GM19372 (cell line): ENCODE data around the gene GLCCI1.
"Not testable (repeated sequence)": the region's sequence is repeated elsewhere in the genome, so short reads cannot be mapped to it uniquely, and the experiment has no call there.

Source experiments
- ATAC-seq: cut with Tn5 transposase; IDR thresholded peaks from one replicate; pipeline ENCODE4 v1.9.1; 2021; ENCODE audit warnings: mild to moderate bottlenecking, low read depth, moderate library complexity; ENCODE audit not compliant: unreplicated experiment

The GLCCI1 gene

GRCh38 chr7:8042796-8043535 is 74.4 kb downstream of the GLCCI1 start:
- ATAC-seq = no peak

GRCh38 chr7:8044761-8045430 is 76.3 kb downstream of the GLCCI1 start:
- ATAC-seq = no peak

GRCh38 chr7:8048067-8048466 is 79.5 kb downstream of the GLCCI1 start:
- not testable (repeated sequence) for ATAC-seq

GRCh38 chr7:8051373-8051772 is 82.8 kb downstream of the GLCCI1 start:
- no peak for ATAC-seq

- no peak for ATAC-seq
These were observed 83.4 kb downstream of the GLCCI1 start for GRCh38 chr7:8051998-8052397.

GRCh38 chr7:8052824-8053223 is 84.2 kb downstream of the GLCCI1 start:
- ATAC-seq = no peak

- ATAC-seq = no peak
These were observed 87.8 kb downstream of the GLCCI1 start for GRCh38 chr7:8056439-8056838.

- ATAC-seq = no peak
These were observed 89.0 kb downstream of the GLCCI1 start for GRCh38 chr7:8057566-8057965.

- no peak for ATAC-seq
These were observed 89.7 kb downstream of the GLCCI1 start for GRCh38 chr7:8058322-8058721.

GRCh38 chr7:8058852-8059251 is 90.3 kb downstream of the GLCCI1 start:
- ATAC-seq = no peak

- ATAC-seq = no peak
These were observed 91.6 kb downstream of the GLCCI1 start for GRCh38 chr7:8060241-8060640.

- not testable (repeated sequence) for ATAC-seq
These were observed 94.7 kb downstream of the GLCCI1 start for GRCh38 chr7:8063300-8063699.

- ATAC-seq = no peak
These were observed 95.2 kb downstream of the GLCCI1 start for GRCh38 chr7:8063706-8064297.

GRCh38 chr7:8064828-8065227 is 96.2 kb downstream of the GLCCI1 start:
- ATAC-seq = no peak

GRCh38 chr7:8065356-8065813 is 96.8 kb downstream of the GLCCI1 start:
- no peak for ATAC-seq

- ATAC-seq = no peak
These were observed 100.5 kb downstream of the GLCCI1 start for GRCh38 chr7:8068892-8069686.

- no peak for ATAC-seq
These were observed 102.0 kb downstream of the GLCCI1 start for GRCh38 chr7:8070451-8071180.

GRCh38 chr7:8078418-8078817 is 109.8 kb downstream of the GLCCI1 start:
- ATAC-seq = no peak

GRCh38 chr7:8082762-8083161 is 114.2 kb downstream of the GLCCI1 start:
- ATAC-seq = no peak

GRCh38 chr7:8084836-8085235 is 116.2 kb downstream of the GLCCI1 start:
- no peak for ATAC-seq
